Mesenchymal stem cell (in vitro differentiated cells and primary cell): Measurements from ENCODE around the gene CXADR.

Source experiments
- DNase-seq: peaks from one replicate; pipeline ENCODE4 v3.0.0-alpha.2; 2013
- H2AFZ ChIP-seq: one replicate; pipeline ENCODE4 v1.6.1; 2013; ENCODE audit warnings: low read depth, mild to moderate bottlenecking, control low read depth, inconsistent platforms, low read length, moderate library complexity
- H2AK5ac ChIP-seq: 2 replicates; pipeline ENCODE4 v1.6.1; 2013; ENCODE audit warnings: low read length, moderate library complexity, mild to moderate bottlenecking, inconsistent platforms; ENCODE audit not compliant: severe bottlenecking
- H2BK120ac ChIP-seq: one replicate; pipeline ENCODE4 v1.6.1; 2013; ENCODE audit warnings: low read depth, mild to moderate bottlenecking, inconsistent platforms, low read length, moderate library complexity
- H2BK12ac ChIP-seq, 2 experiments: one replicate each; pipeline ENCODE4 v1.6.1; 2013; ENCODE audit warnings: inconsistent platforms in 2 of 2, low read length in 2 of 2, mild to moderate bottlenecking in 2 of 2, moderate library complexity in 2 of 2, control low read depth in 1 of 2
- H2BK15ac ChIP-seq: one replicate; pipeline ENCODE4 v1.6.1; 2013; ENCODE audit warnings: mild to moderate bottlenecking, low read depth, inconsistent platforms; ENCODE audit not compliant: poor library complexity, severe bottlenecking
- H2BK5ac ChIP-seq: 2 replicates; pipeline ENCODE4 v1.6.1; 2013; ENCODE audit warnings: low read depth, mild to moderate bottlenecking, low read length, control low read depth, inconsistent platforms; ENCODE audit not compliant: poor library complexity, severe bottlenecking
- H3K14ac ChIP-seq, 2 experiments: one replicate each; pipeline ENCODE4 v1.6.1; 2013; ENCODE audit warnings: inconsistent platforms in 2 of 2, low read length in 2 of 2, control low read depth in 1 of 2, mild to moderate bottlenecking in 1 of 2, moderate library complexity in 1 of 2
- H3K18ac ChIP-seq, 2 experiments: one replicate each; pipeline ENCODE4 v1.6.1; 2013; ENCODE audit warnings: inconsistent platforms in 2 of 2, low read length in 2 of 2, control low read depth in 1 of 2, low read depth in 1 of 2, mild to moderate bottlenecking in 1 of 2
- H3K23ac ChIP-seq, 2 experiments: one replicate each; pipeline ENCODE4 v1.6.1; 2013; ENCODE audit warnings: inconsistent platforms in 2 of 2, low read length in 2 of 2, mild to moderate bottlenecking in 2 of 2, moderate library complexity in 2 of 2, control low read depth in 1 of 2
- H3K27ac ChIP-seq: 2 replicates; pipeline ENCODE4 v1.5.1; 2013; ENCODE audit warnings: mild to moderate bottlenecking, moderate library complexity, low read length, control low read depth, inconsistent platforms; ENCODE audit not compliant: poor library complexity, severe bottlenecking
- H3K27me3 ChIP-seq, 2 experiments: 2 replicates each; pipeline versions ENCODE4 v1.6.1 to v1.7.0; 2013; ENCODE audit warnings: low read length in 2 of 2, mild to moderate bottlenecking in 2 of 2, moderate library complexity in 2 of 2, control low read depth in 1 of 2, inconsistent platforms in 1 of 2; ENCODE audit not compliant: control insufficient read depth in 1 of 2, insufficient read depth in 1 of 2
- H3K36me3 ChIP-seq, 2 experiments: 2 replicates each; pipeline versions ENCODE4 v1.6.1 to v1.7.0; 2013; ENCODE audit warnings: low read length in 2 of 2, control low read depth in 1 of 2, inconsistent platforms in 1 of 2, low read depth in 1 of 2, mild to moderate bottlenecking in 1 of 2; ENCODE audit not compliant: insufficient read depth in 2 of 2, control insufficient read depth in 1 of 2
- H3K4ac ChIP-seq, 2 experiments: one replicate each; pipeline ENCODE4 v1.6.1; 2013; ENCODE audit warnings: inconsistent platforms in 2 of 2, low read length in 2 of 2, mild to moderate bottlenecking in 2 of 2, moderate library complexity in 2 of 2, control low read depth in 1 of 2, low read depth in 1 of 2
- H3K4me1 ChIP-seq: 2 replicates; pipeline ENCODE4 v1.6.1; 2013; ENCODE audit warnings: low read depth, low read length, control low read depth; ENCODE audit not compliant: control insufficient read depth, insufficient read depth
- H3K4me2 ChIP-seq: 2 replicates; pipeline ENCODE4 v1.6.1; 2013; ENCODE audit warnings: low read length, mild to moderate bottlenecking, inconsistent platforms; ENCODE audit not compliant: poor library complexity, severe bottlenecking
- H3K4me3 ChIP-seq, 2 experiments: 2 replicates each; pipeline versions ENCODE4 v1.5.1 to v1.7.0; 2013; ENCODE audit warnings: low read length in 2 of 2, mild to moderate bottlenecking in 2 of 2, control low read depth in 1 of 2, low read depth in 1 of 2; ENCODE audit not compliant: insufficient read depth in 1 of 2
- H3K79me1 ChIP-seq: replicated peaks from 2 replicates; pipeline ENCODE4 v1.6.1; 2013; ENCODE audit warnings: mild to moderate bottlenecking, control low read depth, low read length, inconsistent platforms; ENCODE audit not compliant: poor library complexity, severe bottlenecking
- H3K9ac ChIP-seq: 2 replicates; pipeline ENCODE4 v1.7.0; 2013; ENCODE audit warnings: mild to moderate bottlenecking, low read length, moderate library complexity
- H3K9me3 ChIP-seq: 2 replicates; pipeline ENCODE4 v1.7.0; 2013; ENCODE audit warnings: mild to moderate bottlenecking, low read length; ENCODE audit not compliant: control insufficient read depth
- H4K8ac ChIP-seq: one replicate; pipeline ENCODE4 v1.6.1; 2013; ENCODE audit warnings: inconsistent platforms, mild to moderate bottlenecking, low read length, moderate library complexity
- H4K91ac ChIP-seq: one replicate; pipeline ENCODE4 v1.6.1; 2013; ENCODE audit warnings: mild to moderate bottlenecking, low read length, inconsistent platforms
- WGBS: methylation state at CpG from one replicate; pipeline ENCODE4 v1.1.7; 2013; ENCODE audit warnings: mixed read lengths; 5-methylcytosine and 5-hydroxymethylcytosine counted together

Gene CXADR

DNA sequence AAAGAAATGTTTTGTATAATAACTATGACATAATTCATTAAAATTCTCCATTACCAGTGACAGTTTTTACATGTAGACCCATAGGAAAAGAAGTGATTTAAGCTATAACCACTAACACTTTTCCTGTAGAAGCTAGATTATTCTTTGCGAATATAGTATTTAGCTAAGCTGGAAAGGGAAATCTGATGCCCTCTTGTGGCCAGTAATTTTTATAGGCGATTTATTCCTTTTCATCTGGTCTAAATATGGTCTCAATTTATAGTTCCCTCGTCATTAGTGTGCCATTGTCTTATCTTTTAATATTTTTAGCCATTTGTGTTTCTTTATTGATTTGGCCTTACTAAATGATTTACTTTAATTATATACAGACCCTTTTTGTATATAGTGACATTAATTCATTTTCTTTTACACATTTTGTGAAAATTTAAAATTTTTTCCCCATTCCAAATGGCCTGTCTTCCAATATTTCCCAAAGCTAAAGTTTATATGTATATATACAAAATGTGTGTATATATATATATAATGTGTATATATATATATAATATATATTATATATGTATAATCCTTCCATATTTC is 73.1 kb downstream of the CXADR start:
- no peaks in the 10 kb centered on the region for H3K36me3 ChIP-seq

DNA sequence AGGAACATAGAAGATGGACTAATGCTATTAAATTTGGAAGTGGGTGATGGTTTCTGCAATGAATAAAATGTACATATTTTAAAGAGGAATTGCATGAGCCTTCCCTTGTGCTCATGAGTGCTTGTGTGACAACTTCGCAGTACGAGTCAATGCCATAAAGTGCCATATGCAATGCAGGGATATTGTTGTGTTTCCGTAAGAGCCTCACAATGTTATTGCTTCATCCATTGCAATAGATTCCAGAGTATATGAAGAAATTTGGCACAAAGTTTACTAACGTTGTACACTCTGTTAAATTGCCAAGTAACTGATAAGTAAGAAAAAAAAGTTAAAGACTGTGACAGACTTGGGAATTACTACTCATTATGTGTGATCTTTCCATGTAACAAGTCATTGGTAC is 77.6 kb downstream of the CXADR start:
- no peak for DNase-seq
- peaks cover 2% of the 10 kb centered on the region for H3K79me1 ChIP-seq

More for the DNA sequence above, 73.1 kb downstream of the CXADR start:
- Histone ChIP-seq H3K27me3 (no peaks in the 10 kb centered on the region), H3K14ac (no peak overlapping the region), H3K18ac (no peak overlapping the region), H2BK12ac (no peak overlapping the region), H3K4me3 (no peak overlapping the region), H2AK5ac (no peak overlapping the region), H2AFZ (no peak overlapping the region), H4K91ac (no peak overlapping the region), H3K4ac (no peak overlapping the region), H4K8ac (no peak overlapping the region), H2BK120ac (no peak overlapping the region), H3K9me3 (no peaks in the 10 kb centered on the region), H3K23ac (no peak overlapping the region), H3K9ac (no peak overlapping the region), H2BK5ac (no peak overlapping the region), H3K4me2 (no peak overlapping the region), H2BK15ac (no peak overlapping the region), H3K27ac (no peak overlapping the region), H3K79me1 (no peaks in the 10 kb centered on the region), H3K4me1 (no peaks in the 10 kb centered on the region)
- WGBS, result 0% methylated on average over 1 of the region's 3 CpGs
- DNase-seq, result peak; percentile 59

DNA sequence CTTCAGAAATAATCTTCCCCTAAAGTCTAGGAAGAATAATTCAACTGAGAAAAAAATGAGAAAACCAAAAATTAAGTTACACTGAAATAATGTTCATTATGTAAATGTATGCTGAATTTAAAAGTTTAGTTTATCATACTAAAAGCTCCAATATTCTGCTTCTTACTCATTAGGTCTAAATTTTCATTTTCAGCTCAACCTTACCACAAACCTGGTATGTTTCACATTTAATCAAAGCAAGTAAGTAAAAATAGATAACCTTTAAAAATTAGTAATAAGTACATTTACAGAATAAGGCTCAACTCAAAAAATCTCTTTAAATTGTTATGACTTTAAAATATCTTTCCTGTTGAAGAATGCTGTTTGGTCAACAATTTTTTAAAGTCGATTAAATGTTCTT is 84.8 kb downstream of the CXADR start:
- H3K9ac ChIP-seq, result no peak overlapping the region
- H3K36me3 ChIP-seq, result peaks cover 3 to 97% of the 10 kb centered on the region in 2 experiments
- H3K4me1 ChIP-seq, result no peaks in the 10 kb centered on the region
- no peak overlapping the region for H2BK15ac ChIP-seq
- no peak overlapping the region for H2AK5ac ChIP-seq
- H3K9me3 ChIP-seq, result no peaks in the 10 kb centered on the region
- no peaks in the 10 kb centered on the region for H3K27me3 ChIP-seq
- no peak overlapping the region for H2BK5ac ChIP-seq
- no peak overlapping the region for H2BK12ac ChIP-seq
- H3K4me2 ChIP-seq, result no peak overlapping the region
- no peak for DNase-seq
- no peak overlapping the region for H3K14ac ChIP-seq
- no peak overlapping the region for H4K91ac ChIP-seq
- no peak overlapping the region for H3K18ac ChIP-seq
- no peak overlapping the region for H3K23ac ChIP-seq
- WGBS, result 100% methylated on average over 1 of the region's 1 CpG
- H2BK120ac ChIP-seq, result no peak overlapping the region
- no peak overlapping the region for H3K4ac ChIP-seq
- no peak overlapping the region for H3K27ac ChIP-seq
- peaks cover 9% of the 10 kb centered on the region for H3K79me1 ChIP-seq
- H2AFZ ChIP-seq, result no peak overlapping the region
- H3K4me3 ChIP-seq, result no peak overlapping the region
- no peak overlapping the region for H4K8ac ChIP-seq

More for the DNA sequence above, 77.6 kb downstream of the CXADR start:
- Histone ChIP-seq H3K14ac (no peak overlapping the region), H3K4ac (no peak overlapping the region), H3K27me3 (no peaks in the 10 kb centered on the region), H3K4me2 (no peak overlapping the region), H3K23ac (no peak overlapping the region), H2AFZ (no peak overlapping the region), H2BK5ac (no peak overlapping the region), H4K8ac (no peak overlapping the region), H3K4me3 (no peak overlapping the region), H4K91ac (no peak overlapping the region), H2BK15ac (no peak overlapping the region), H3K18ac (no peak overlapping the region), H2BK12ac (no peak overlapping the region), H3K27ac (no peak overlapping the region), H2AK5ac (no peak overlapping the region), H3K9me3 (no peaks in the 10 kb centered on the region), H3K9ac (no peak overlapping the region), H2BK120ac (no peak overlapping the region), H3K4me1 (no peaks in the 10 kb centered on the region), H3K36me3 (peaks cover 0 to 40% of the 10 kb centered on the region in 2 experiments)
- WGBS, result 91% methylated on average over 3 of the region's 4 CpGs

DNA sequence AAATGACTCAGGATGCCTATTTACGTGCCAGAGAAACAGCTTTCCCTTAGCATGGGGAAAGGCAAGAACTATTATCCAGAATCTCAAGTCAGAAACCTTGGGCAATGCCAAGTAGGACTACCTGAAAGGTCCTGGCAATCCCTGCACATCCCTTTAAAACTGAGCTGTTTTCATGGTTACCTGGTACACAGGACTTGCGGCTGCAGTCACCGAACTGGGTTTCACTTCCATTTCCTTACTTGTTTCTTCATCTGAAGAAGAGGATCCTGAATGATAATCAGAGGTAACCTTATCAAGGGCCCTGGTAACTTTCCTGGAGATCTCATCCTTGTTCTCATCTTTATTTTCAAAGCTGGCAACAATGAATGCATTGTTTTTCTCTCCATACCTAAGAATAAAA is 85.6 kb downstream of the CXADR start:
- H2BK5ac ChIP-seq, result no peak overlapping the region
- H3K4me3 ChIP-seq, result no peak overlapping the region
- H3K9me3 ChIP-seq, result no peaks in the 10 kb centered on the region
- H3K36me3 ChIP-seq, result peaks cover 3 to 97% of the 10 kb centered on the region in 2 experiments
- H3K9ac ChIP-seq, result no peak overlapping the region
- H3K23ac ChIP-seq, result peak overlapping the region in 1 of 2 experiments; percentile 40
- H4K8ac ChIP-seq, result no peak overlapping the region
- no peak overlapping the region for H3K18ac ChIP-seq
- H3K27ac ChIP-seq, result no peak overlapping the region
- H2BK120ac ChIP-seq, result no peak overlapping the region
- DNase-seq, result no peak
- H2BK12ac ChIP-seq, result no peak overlapping the region
- no peaks in the 10 kb centered on the region for H3K4me1 ChIP-seq
- no peak overlapping the region for H2AFZ ChIP-seq
- no peak overlapping the region for H4K91ac ChIP-seq
- peaks cover 9% of the 10 kb centered on the region for H3K79me1 ChIP-seq
- H3K4ac ChIP-seq, result no peak overlapping the region
- H2BK15ac ChIP-seq, result no peak overlapping the region
- no peak overlapping the region for H3K14ac ChIP-seq
- 100% methylated on average over 3 of the region's 3 CpGs for WGBS
- no peak overlapping the region for H3K4me2 ChIP-seq
- no peak overlapping the region for H2AK5ac ChIP-seq
- H3K27me3 ChIP-seq, result no peaks in the 10 kb centered on the region
